Spleen (tissue), 11 donors: Measurements from ENCODE around the gene CMIP. TPM values are rescaled to one million over a fixed set of nuclear protein-coding genes. Genes with fewer than 3 reads are reported as not detected.

ENCODE experiments used
- DNase-seq: peaks from one replicate; pipeline ENCODE4 v3.0.0-alpha.2; 2020
- H3K27ac ChIP-seq, 8 donors: fragments of 200-600 bp; sonication (generic) in 7 of 8; 1 replicate in 4 of 8; 2 replicates in 4 of 8; pipeline versions ENCODE4 v1.5.0 to v1.8.0; 2016 to 2021; ENCODE audit warnings: inconsistent platforms in 4 of 8, mild to moderate bottlenecking in 4 of 8, moderate library complexity in 1 of 8
- H3K27me3 ChIP-seq, 7 donors: fragments of 200-600 bp; sonication (generic) in 6 of 7; replicated peaks in 1 of 7; 1 replicate in 4 of 7; 2 replicates in 3 of 7; pipeline versions ENCODE4 v1.5.0 to v1.8.0; 2016 to 2021; ENCODE audit warnings: inconsistent platforms in 3 of 7, mild to moderate bottlenecking in 1 of 7
- H3K36me3 ChIP-seq, 6 donors: fragments of 200-600 bp; sonication (generic) in 5 of 6; 1 replicate in 4 of 6; 2 replicates in 2 of 6; pipeline versions ENCODE4 v1.5.0 to v1.8.0; 2016 to 2021; ENCODE audit warnings: inconsistent platforms in 2 of 6
- H3K4me1 ChIP-seq, 6 donors: fragments of 200-600 bp; sonication (generic) in 5 of 6; 1 replicate in 3 of 6; 2 replicates in 3 of 6; pipeline versions ENCODE4 v1.5.0 to v1.8.0; 2016 to 2021; ENCODE audit warnings: inconsistent platforms in 3 of 6
- H3K4me3 ChIP-seq, 8 donors: fragments of 200-600 bp; sonication (generic) in 7 of 8; 1 replicate in 4 of 8; 2 replicates in 4 of 8; pipeline versions ENCODE4 v1.5.0 to v1.8.0; 2016 to 2021; ENCODE audit warnings: inconsistent platforms in 4 of 8, mild to moderate bottlenecking in 4 of 8, moderate library complexity in 2 of 8
- H3K9me3 ChIP-seq, 8 donors: fragments of 200-600 bp; sonication (generic) in 7 of 8; 1 replicate in 4 of 8; 2 replicates in 4 of 8; pipeline versions ENCODE4 v1.5.0 to v1.8.0; 2016 to 2021; ENCODE audit warnings: inconsistent platforms in 4 of 8
- POLR2A ChIP-seq, 3 donors: fragments of 450-650 bp; IDR thresholded peaks; one replicate each; pipeline ENCODE4 v1.5.1; 2017; ENCODE audit warnings: antibody characterized with exemption in 3 of 3, mild to moderate bottlenecking in 1 of 3
- POLR2AphosphoS5 ChIP-seq, 3 donors: sonication (generic); formaldehyde crosslinking; IDR thresholded peaks; one replicate each; pipeline ENCODE4 v1.5.1; 2017; ENCODE audit warnings: antibody characterized with exemption in 3 of 3
- WGBS, 5 donors: extraction: QIAGEN DNeasy Blood & Tissue Kit in 3 of 5; methylation state at CpG; one replicate each; pipeline versions ENCODE4 v1.1.5 to v1.1.7; 2013 to 2018; 5-methylcytosine and 5-hydroxymethylcytosine counted together
- intact Hi-C: fragments of 100-400 bp; cut with DNase I; formaldehyde crosslinking; loops from one replicate; pipeline ENCODE4 v1.15.0; 2023; ENCODE audit warnings: low total_unique reads
- polyA plus RNA-seq, 3 donors: library from polyadenylated mRNA; stranded (reverse); fragments of 200-250 nt; gene quantifications; one replicate each; pipeline ENCODE4 v1.2.1, GENCODE V29; 2013
- total RNA-seq, 7 donors: library from RNA; depleted of rRNA in 3 of 7; stranded (reverse); fragments of >200 nt in 3 of 7; fragmentation: NEBNext Ultra II Directional in 4 of 7; extraction: Animal tissue kit (Norgen Biotek cat#: 25700) in 4 of 7; gene quantifications; one replicate each; pipeline versions ENCODE4 v1.1.0 to v1.2.1, GENCODE V29; 2016 to 2021
- TF ChIP-seq, protein P1 (sequence below), 11 experiments: fragments of 200-600 bp in 7 of 11; fragments of 450-650 bp in 4 of 11; sonication (generic) in 4 of 11; IDR thresholded peaks in 8 of 11; conservative IDR thresholded peaks in 3 of 11; 1 replicate in 7 of 11; 2 replicates in 4 of 11; pipeline versions ENCODE4 v1.4.0 to v1.8.0; 2016 to 2021; ENCODE audit warnings: antibody characterized with exemption in 11 of 11, inconsistent platforms in 4 of 11, mild to moderate bottlenecking in 1 of 11
- donor health status: healthy with polysubstance abuse.
- donor health status: DM: no; HTN: no; CAD: no; lungs with moderate emphysema.
- donor health status: DM: no; HTN: no; CAD: no.
- donor health status: Bipolar disorder and iron deficiency.
- donor health status: healthy.
- donor health status: DM: no; HTN: no; CAD: no.
- donor health status: DM: yes; HTN: yes; CAD: no.

The CMIP gene
- total and polyA plus RNA-seq, 10 donors: 6.0 to 107 (median 63.6) TPM

- no peak overlapping the region for H3K27ac ChIP-seq
- WGBS, 5 donors: 92 to 97% (median 97%) methylated on average over 4 of the region's 4 CpGs
- no peaks in the 10 kb centered on the region for H3K27me3 ChIP-seq
- H3K9me3 ChIP-seq: no peaks in the 10 kb centered on the region
- H3K36me3 ChIP-seq: peaks cover 0 to 98% (median 83%) of the 10 kb centered on the region in 6 donors
- H3K4me1 ChIP-seq: peaks cover 0 to 27% (median 10%) of the 10 kb centered on the region in 6 donors
- no peak overlapping the region for H3K4me3 ChIP-seq
- no peak for TF ChIP-seq POLR2A (IDR thresholded peaks at IDR 0.05)
- TF ChIP-seq, protein P1, sequence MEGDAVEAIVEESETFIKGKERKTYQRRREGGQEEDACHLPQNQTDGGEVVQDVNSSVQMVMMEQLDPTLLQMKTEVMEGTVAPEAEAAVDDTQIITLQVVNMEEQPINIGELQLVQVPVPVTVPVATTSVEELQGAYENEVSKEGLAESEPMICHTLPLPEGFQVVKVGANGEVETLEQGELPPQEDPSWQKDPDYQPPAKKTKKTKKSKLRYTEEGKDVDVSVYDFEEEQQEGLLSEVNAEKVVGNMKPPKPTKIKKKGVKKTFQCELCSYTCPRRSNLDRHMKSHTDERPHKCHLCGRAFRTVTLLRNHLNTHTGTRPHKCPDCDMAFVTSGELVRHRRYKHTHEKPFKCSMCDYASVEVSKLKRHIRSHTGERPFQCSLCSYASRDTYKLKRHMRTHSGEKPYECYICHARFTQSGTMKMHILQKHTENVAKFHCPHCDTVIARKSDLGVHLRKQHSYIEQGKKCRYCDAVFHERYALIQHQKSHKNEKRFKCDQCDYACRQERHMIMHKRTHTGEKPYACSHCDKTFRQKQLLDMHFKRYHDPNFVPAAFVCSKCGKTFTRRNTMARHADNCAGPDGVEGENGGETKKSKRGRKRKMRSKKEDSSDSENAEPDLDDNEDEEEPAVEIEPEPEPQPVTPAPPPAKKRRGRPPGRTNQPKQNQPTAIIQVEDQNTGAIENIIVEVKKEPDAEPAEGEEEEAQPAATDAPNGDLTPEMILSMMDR (IDR thresholded peaks at IDR 0.05 in 8 of 11, conservative IDR thresholded peaks at IDR 0.05 in 3 of 11): no peak
- TF ChIP-seq POLR2AphosphoS5 (IDR thresholded peaks at IDR 0.05): no peak
- no peak for DNase-seq
- intact Hi-C loops: no loop called here
Measured at GRCh38 chr16:81700780-81701165, 256.2 kb downstream of the CMIP start.

- H3K27me3 ChIP-seq: no peaks in the 10 kb centered on the region
- intact Hi-C loops: no loop called here
- peaks cover 0 to 98% (median 85%) of the 10 kb centered on the region in 6 donors for H3K36me3 ChIP-seq
- DNase-seq: no peak
- no peak overlapping the region for H3K4me3 ChIP-seq
- H3K27ac ChIP-seq: no peak overlapping the region
- no peaks in the 10 kb centered on the region for H3K9me3 ChIP-seq
- no peak for TF ChIP-seq POLR2A (IDR thresholded peaks at IDR 0.05)
- TF ChIP-seq, protein P1 (IDR thresholded peaks at IDR 0.05 in 8 of 11, conservative IDR thresholded peaks at IDR 0.05 in 3 of 11): no peak
- no peak for TF ChIP-seq POLR2AphosphoS5 (IDR thresholded peaks at IDR 0.05)
- peaks cover 0 to 20% (median 10%) of the 10 kb centered on the region in 6 donors for H3K4me1 ChIP-seq
- WGBS, 5 donors: 89 to 96% (median 95%) methylated on average over 20 of the region's 20 CpGs
Measured at GRCh38 chr16:81701296-81701970, 256.8 kb downstream of the CMIP start.

GRCh38 chr16:81702506-81702905 lies 257.9 kb downstream of the CMIP start:
- TF ChIP-seq, protein P1 (IDR thresholded peaks at IDR 0.05 in 8 of 11, conservative IDR thresholded peaks at IDR 0.05 in 3 of 11): no peak
- TF ChIP-seq POLR2AphosphoS5 (IDR thresholded peaks at IDR 0.05) (no peak), POLR2A (IDR thresholded peaks at IDR 0.05) (no peak)
- H3K27ac ChIP-seq: no peak overlapping the region
- no peak for DNase-seq
- no peaks in the 10 kb centered on the region for H3K9me3 ChIP-seq
- no peaks in the 10 kb centered on the region for H3K27me3 ChIP-seq
- peaks cover 0 to 10% (median 6%) of the 10 kb centered on the region in 6 donors for H3K4me1 ChIP-seq
- intact Hi-C loops: no loop called here
- no peak overlapping the region for H3K4me3 ChIP-seq
- WGBS, 5 donors: 89 to 95% (median 91%) methylated on average over 5 of the region's 5 CpGs
- peaks cover 0 to 98% (median 85%) of the 10 kb centered on the region in 6 donors for H3K36me3 ChIP-seq
